ENCODE results near the gene ZCCHC7.

DNA sequence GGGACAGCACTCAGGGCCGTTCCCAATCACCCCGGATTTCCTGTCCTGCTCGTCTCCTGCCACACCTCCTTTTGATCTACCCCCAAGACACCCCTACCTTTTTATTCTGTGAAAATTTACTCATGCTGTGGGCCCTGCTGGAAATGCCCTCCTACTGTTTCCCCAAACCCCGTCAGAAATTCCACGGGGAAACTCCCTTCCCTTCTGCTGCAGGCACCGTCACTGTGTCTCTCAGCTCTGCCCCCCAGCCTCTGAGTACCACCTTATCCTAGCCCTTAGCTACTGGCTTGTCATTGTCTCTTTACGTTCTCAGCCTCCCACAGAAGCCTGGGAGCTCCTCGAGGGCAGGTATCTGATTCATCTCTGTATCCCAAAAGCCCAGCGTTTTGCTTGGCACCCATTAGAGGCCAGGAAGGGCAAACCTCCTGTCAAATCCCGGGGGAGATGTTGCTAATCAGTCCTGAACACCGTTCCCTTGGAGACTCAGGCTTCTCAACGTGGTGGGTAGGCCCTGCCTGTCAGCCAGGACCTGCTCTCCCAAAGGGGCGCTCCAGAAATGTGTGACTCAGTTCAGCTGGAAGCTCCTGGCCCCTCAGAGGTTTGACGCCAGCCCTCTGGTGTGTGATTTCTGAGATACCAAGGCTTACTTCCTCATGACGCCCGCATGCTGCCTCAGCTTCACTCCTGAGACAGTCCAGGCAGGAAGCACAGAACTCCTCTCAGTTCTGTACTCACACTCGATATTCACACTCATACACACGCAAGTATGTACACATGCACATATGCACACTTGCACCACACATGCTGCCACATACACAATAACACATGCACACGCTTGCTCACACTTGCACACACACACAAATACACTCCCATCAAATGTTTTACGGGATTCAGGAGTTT, 251.4 kb downstream of the ZCCHC7 start:
- no peak for TF ChIP-seq CTCF (IDR thresholded peaks at IDR 0.05; ENCODE audit: borderline replicate concordance, extremely low read depth, low read length, poor library complexity, severe bottlenecking)
- TF ChIP-seq EZH2 (IDR thresholded peaks at IDR 0.05; ENCODE audit: borderline replicate concordance, low read depth, low read length, severe bottlenecking), result no peak

Data from DND-41 (cell line).